Measurements from ENCODE around the gene AFP.

Gene AFP

GRCh38 chr4:73468170-73468569 lies 32.1 kb downstream of the AFP start:
- no peak for DNase-seq

- DNase-seq: no peak
Observed at GRCh38 chr4:73470728-73471127, 34.7 kb downstream of the AFP start.

- DNase-seq: no peak
Observed at GRCh38 chr4:73477176-73477575, 41.2 kb downstream of the AFP start.

GRCh38 chr4:73479323-73479722 lies 43.3 kb downstream of the AFP start:
- no peak for DNase-seq

- no peak for DNase-seq
Observed at GRCh38 chr4:73481358-73481757, 45.3 kb downstream of the AFP start, which contains the start of gene AFM. TSS of gene AFM (plus strand) at chr4:73481745. CDS start at chr4:73481776, 31 bp downstream.

GRCh38 chr4:73485085-73485484 lies 49.1 kb downstream of the AFP start:
- DNase-seq: no peak

- no peak for DNase-seq
Observed at GRCh38 chr4:73485596-73485995, 49.6 kb downstream of the AFP start.

- DNase-seq: no peak
Observed at GRCh38 chr4:73486497-73486896, 50.5 kb downstream of the AFP start.

- DNase-seq: no peak
Observed at GRCh38 chr4:73487233-73487632, 51.2 kb downstream of the AFP start.

- DNase-seq: no peak
Observed at GRCh38 chr4:73499996-73500765, 64.2 kb downstream of the AFP start.

- DNase-seq: no peak
Observed at GRCh38 chr4:73501664-73502265, 65.7 kb downstream of the AFP start.

GRCh38 chr4:73505567-73505966 lies 69.5 kb downstream of the AFP start:
- DNase-seq: no peak

All from activated CD4-positive, alpha-beta T cell treated with anti-CD3 and anti-CD28 coated beads, Interleukin-2, amount 50 U/mL, for 4 hours (primary cell).